ENCODE measurements around the gene ATP8B3.

ATP8B3 gene

GRCh38 chr19:1746401-1747284, 65.4 kb downstream of the ATP8B3 start:
- DNase-seq (ENCODE audit: low read depth), result no peak
- H3K4me3 ChIP-seq (ENCODE audit: control insufficient read depth, low read depth, low read length), result no peak overlapping the region
- TF ChIP-seq, protein P1, sequence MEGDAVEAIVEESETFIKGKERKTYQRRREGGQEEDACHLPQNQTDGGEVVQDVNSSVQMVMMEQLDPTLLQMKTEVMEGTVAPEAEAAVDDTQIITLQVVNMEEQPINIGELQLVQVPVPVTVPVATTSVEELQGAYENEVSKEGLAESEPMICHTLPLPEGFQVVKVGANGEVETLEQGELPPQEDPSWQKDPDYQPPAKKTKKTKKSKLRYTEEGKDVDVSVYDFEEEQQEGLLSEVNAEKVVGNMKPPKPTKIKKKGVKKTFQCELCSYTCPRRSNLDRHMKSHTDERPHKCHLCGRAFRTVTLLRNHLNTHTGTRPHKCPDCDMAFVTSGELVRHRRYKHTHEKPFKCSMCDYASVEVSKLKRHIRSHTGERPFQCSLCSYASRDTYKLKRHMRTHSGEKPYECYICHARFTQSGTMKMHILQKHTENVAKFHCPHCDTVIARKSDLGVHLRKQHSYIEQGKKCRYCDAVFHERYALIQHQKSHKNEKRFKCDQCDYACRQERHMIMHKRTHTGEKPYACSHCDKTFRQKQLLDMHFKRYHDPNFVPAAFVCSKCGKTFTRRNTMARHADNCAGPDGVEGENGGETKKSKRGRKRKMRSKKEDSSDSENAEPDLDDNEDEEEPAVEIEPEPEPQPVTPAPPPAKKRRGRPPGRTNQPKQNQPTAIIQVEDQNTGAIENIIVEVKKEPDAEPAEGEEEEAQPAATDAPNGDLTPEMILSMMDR (IDR thresholded peaks at IDR 0.05; ENCODE audit: control insufficient read depth, insufficient read depth, low read depth, low read length, missing control alignments), result no peak

GRCh38 chr19:1745589-1746031, 66.5 kb downstream of the ATP8B3 start:
- no peak overlapping the region for H3K4me3 ChIP-seq (ENCODE audit: control insufficient read depth, low read depth, low read length)
- no peak for DNase-seq (ENCODE audit: low read depth)
- TF ChIP-seq, protein P1 (IDR thresholded peaks at IDR 0.05; ENCODE audit: control insufficient read depth, insufficient read depth, low read depth, low read length, missing control alignments), result no peak

- H3K4me3 ChIP-seq (ENCODE audit: control insufficient read depth, low read depth, low read length), result no peak overlapping the region
- no peak for DNase-seq (ENCODE audit: low read depth)
- TF ChIP-seq, protein P1 (IDR thresholded peaks at IDR 0.05; ENCODE audit: control insufficient read depth, insufficient read depth, low read depth, low read length, missing control alignments), result no peak
Observed at GRCh38 chr19:1744822-1745563, 67.1 kb downstream of the ATP8B3 start.

DNA sequence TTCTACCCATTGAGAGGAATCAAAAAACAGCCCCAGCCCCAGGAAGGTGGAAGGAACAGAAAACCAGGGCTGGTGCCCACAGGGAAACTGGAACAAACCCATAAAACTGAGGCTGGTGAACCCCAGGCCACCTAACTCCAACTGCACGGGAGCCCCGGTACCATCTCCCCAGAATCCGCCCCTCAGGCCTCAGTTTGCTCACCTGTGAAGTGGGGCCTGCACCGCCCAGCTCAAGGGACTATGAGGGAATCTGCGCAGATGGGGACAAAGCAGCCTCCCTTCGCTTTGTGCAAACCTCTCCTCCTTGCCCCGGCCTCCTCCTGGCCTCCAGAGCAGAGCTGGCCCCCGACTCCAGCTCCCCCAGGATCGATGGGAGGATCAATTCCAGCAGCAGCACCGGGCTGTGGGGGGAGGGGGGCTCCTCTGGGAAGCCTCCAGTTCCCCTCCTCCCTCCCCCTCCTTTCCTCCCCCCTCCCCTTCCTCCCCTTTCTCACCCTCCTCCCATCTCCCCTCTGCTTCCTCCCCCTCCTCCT, 67.9 kb downstream of the ATP8B3 start:
- TF ChIP-seq, protein P1 (IDR thresholded peaks at IDR 0.05; ENCODE audit: control insufficient read depth, insufficient read depth, low read depth, low read length, missing control alignments), result no peak
- no peak overlapping the region for H3K4me3 ChIP-seq (ENCODE audit: control insufficient read depth, low read depth, low read length)
- no peak for DNase-seq (ENCODE audit: low read depth)

DNA sequence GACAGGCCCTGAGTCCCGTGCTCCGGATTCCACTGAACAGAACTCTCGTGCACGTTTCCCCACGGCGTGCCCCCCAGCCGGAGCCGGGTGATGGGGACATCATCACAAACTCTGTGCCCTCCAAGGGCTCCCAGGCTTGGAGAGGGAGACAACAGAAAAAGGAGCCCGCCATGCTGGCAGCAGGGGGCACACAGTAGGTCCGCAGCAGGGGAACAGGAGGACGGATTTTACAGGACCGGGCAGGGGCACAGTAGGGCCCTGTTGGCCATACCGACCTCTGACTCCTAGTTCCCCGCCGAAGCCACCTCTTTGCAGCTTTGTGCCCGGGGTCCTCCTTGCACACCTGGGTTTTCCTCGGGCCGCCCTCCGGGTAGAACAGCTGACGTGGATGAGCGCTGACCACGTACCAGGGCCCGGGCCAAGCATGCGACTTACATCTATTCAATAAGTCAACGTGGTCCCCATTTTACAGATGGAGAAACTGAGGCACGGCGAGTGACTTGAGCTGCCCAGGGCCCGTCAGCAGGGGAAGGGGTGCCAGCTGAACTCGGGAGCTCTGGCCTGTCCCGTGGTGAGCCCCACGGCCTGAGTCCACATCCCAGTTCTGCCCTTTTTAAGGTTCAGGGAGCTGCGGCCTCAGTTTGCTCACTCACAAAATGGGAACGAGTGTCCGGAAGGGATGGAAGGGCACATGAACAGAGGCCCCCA, 68.9 kb downstream of the ATP8B3 start:
- H3K4me3 ChIP-seq (ENCODE audit: control insufficient read depth, low read depth, low read length), result no peak overlapping the region

More for the DNA sequence above, 68.9 kb downstream of the ATP8B3 start:
- no peak for DNase-seq (ENCODE audit: low read depth)
- TF ChIP-seq, protein P1 (IDR thresholded peaks at IDR 0.05; ENCODE audit: control insufficient read depth, insufficient read depth, low read depth, low read length, missing control alignments), result no peak
